Measurements from ENCODE around the gene CACNA1C. TPM values are rescaled to one million over a fixed set of nuclear protein-coding genes. Genes with fewer than 3 reads are reported as not detected.

Gene CACNA1C
- total RNA-seq, 1 experiment from 2014 or later = not detected

DNA sequence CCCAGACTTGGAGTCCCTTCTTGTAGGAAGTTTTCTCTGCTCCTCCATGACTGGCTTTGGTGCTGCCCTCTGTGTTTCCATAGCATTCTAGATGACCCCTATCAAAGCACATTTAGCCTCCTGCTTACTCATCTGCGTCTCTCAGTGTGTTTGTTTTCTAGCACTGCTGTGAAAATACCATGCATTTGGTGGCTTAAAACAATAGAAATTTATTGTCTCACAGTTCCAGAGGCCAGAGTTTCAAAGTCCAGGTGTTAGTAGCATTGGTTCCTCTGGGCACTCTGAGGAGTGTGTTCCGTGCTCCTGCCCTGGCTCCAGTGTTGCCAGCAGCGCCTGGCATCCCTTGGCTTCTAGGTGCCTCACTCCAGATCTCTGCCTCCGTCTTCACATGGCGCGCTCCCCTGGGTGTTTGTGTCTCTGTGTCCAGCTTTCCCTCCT lies 86.1 kb downstream of the CACNA1C start:
- POLR2A ChIA-PET (ENCODE audit: unreplicated experiment) = no interaction called here
- Histone ChIP-seq H3F3A (ENCODE audit: insufficient read depth, low read depth) (no peaks in the 10 kb centered on the region), H3K27ac (no peak overlapping the region), H3K4me3 (no peak overlapping the region), H3K79me2 (ENCODE audit: low read depth) (no peaks in the 10 kb centered on the region), H3K9me3 (ENCODE audit: insufficient read depth, low read depth) (no peaks in the 10 kb centered on the region), H4K20me1 (ENCODE audit: insufficient read depth) (no peaks in the 10 kb centered on the region), H3K9me2 (ENCODE audit: insufficient read depth) (no peaks in the 10 kb centered on the region), H3K4me1 (replicated peaks; ENCODE audit: insufficient read depth) (no peaks in the 10 kb centered on the region), H3K4me2 (no peak overlapping the region), H3K27me3 (ENCODE audit: insufficient read depth, low read depth) (peaks cover 77% of the 10 kb centered on the region), H2AFZ (no peak overlapping the region), H3K36me3 (ENCODE audit: low read depth) (no peaks in the 10 kb centered on the region)
- BruUV-seq (replicated peaks) = no TSS peak
- intact Hi-C loops (cut with micrococcal nuclease; ENCODE audit: unreplicated experiment) = no loop called here
- DNase-seq = no peak
- CTCF ChIA-PET = no interaction called here
- no peak for TF ChIP-seq EZH2 (IDR thresholded peaks at IDR 0.05; ENCODE audit: low read depth)
- TF ChIP-seq CTCF (conservative IDR thresholded peaks at IDR 0.05) = no peak

- Histone ChIP-seq H3K27me3 (ENCODE audit: insufficient read depth, low read depth) (peaks cover 84% of the 10 kb centered on the region), H3F3A (ENCODE audit: insufficient read depth, low read depth) (no peaks in the 10 kb centered on the region), H3K9me2 (ENCODE audit: insufficient read depth) (no peaks in the 10 kb centered on the region), H3K79me2 (ENCODE audit: low read depth) (no peaks in the 10 kb centered on the region), H3K27ac (no peak overlapping the region), H3K4me1 (replicated peaks; ENCODE audit: insufficient read depth) (no peaks in the 10 kb centered on the region), H3K4me3 (no peak overlapping the region), H3K9me3 (ENCODE audit: insufficient read depth, low read depth) (no peaks in the 10 kb centered on the region), H2AFZ (no peak overlapping the region), H4K20me1 (ENCODE audit: insufficient read depth) (no peaks in the 10 kb centered on the region), H3K4me2 (no peak overlapping the region), H3K36me3 (ENCODE audit: low read depth) (no peaks in the 10 kb centered on the region)
- no peak for TF ChIP-seq CTCF (conservative IDR thresholded peaks at IDR 0.05)
- no peak for TF ChIP-seq EZH2 (IDR thresholded peaks at IDR 0.05; ENCODE audit: low read depth)
- ChIA-PET POLR2A (ENCODE audit: unreplicated experiment) (no interaction called here), CTCF (no interaction called here)
- BruUV-seq (replicated peaks) = no TSS peak
- no peak for DNase-seq
- intact Hi-C loops (cut with micrococcal nuclease; ENCODE audit: unreplicated experiment) = no loop called here
Observed at GRCh38 chr12:2139651-2140050, 86.9 kb downstream of the CACNA1C start.

- H3K9me2 ChIP-seq (ENCODE audit: insufficient read depth) = no peaks in the 10 kb centered on the region
- TF ChIP-seq CTCF (conservative IDR thresholded peaks at IDR 0.05) (no peak), EZH2 (IDR thresholded peaks at IDR 0.05; ENCODE audit: low read depth) (no peak)
- no peaks in the 10 kb centered on the region for H3K4me1 ChIP-seq (replicated peaks; ENCODE audit: insufficient read depth)
- no peak overlapping the region for H2AFZ ChIP-seq
- no peaks in the 10 kb centered on the region for H3K36me3 ChIP-seq (ENCODE audit: low read depth)
- ChIA-PET POLR2A (ENCODE audit: unreplicated experiment) (no interaction called here), CTCF (no interaction called here)
- H3K79me2 ChIP-seq (ENCODE audit: low read depth) = no peaks in the 10 kb centered on the region
- no peaks in the 10 kb centered on the region for H4K20me1 ChIP-seq (ENCODE audit: insufficient read depth)
- no peak overlapping the region for H3K4me3 ChIP-seq
- H3K27ac ChIP-seq = no peak overlapping the region
- H3F3A ChIP-seq (ENCODE audit: insufficient read depth, low read depth) = no peaks in the 10 kb centered on the region
- BruUV-seq (replicated peaks) = no TSS peak
- intact Hi-C loops (cut with micrococcal nuclease; ENCODE audit: unreplicated experiment) = no loop called here
- no peak for DNase-seq
- no peaks in the 10 kb centered on the region for H3K9me3 ChIP-seq (ENCODE audit: insufficient read depth, low read depth)
- H3K27me3 ChIP-seq (ENCODE audit: insufficient read depth, low read depth) = peaks cover 98% of the 10 kb centered on the region
- H3K4me2 ChIP-seq = no peak overlapping the region
Observed at GRCh38 chr12:2140858-2141519, 88.2 kb downstream of the CACNA1C start.

All from PC-9 (cell line).